ENCODE data around the gene VAMP2. TPM values are rescaled to one million over a fixed set of nuclear protein-coding genes. Genes with fewer than 3 reads are reported as not detected.
A peak's percentile ranks its signal among the peaks of the same experiment; 100 is the strongest.

The VAMP2 gene
- total RNA-seq, 6 experiments from 2014 or later, result 4.4 to 18.6 (median 13.2) TPM

GRCh38 chr17:8189041-8189710, 26.4 kb upstream of the VAMP2 start:
- WGBS (ENCODE audit: insufficient coverage, low coverage, low lambda C conversion rate, missing lambda C conversion rate), result 18% methylated on average over 5 of the region's 67 CpGs
- TF ChIP-seq POLR2A (IDR thresholded peaks at IDR 0.05) (no peak), CTCF (IDR thresholded peaks at IDR 0.05) (no peak)
- no peaks in the 10 kb centered on the region for H3K27me3 ChIP-seq
- no peak for ATAC-seq
- peak; percentile 59 to 72 (median 62) for DNase-seq
- intact Hi-C loops (cut with DNase I), result no loop called here
- peak overlapping the region; percentile 54 to 92 (median 89) for H3K27ac ChIP-seq
- H3K4me1 ChIP-seq, result peaks cover 0 to 20% (median 3%) of the 10 kb centered on the region in 4 donors
- peak overlapping the region; percentile 57 to 86 (median 79) for H3K4me3 ChIP-seq
- H3K36me3 ChIP-seq, result no peaks in the 10 kb centered on the region
- no peaks in the 10 kb centered on the region for H3K9me3 ChIP-seq

DNA sequence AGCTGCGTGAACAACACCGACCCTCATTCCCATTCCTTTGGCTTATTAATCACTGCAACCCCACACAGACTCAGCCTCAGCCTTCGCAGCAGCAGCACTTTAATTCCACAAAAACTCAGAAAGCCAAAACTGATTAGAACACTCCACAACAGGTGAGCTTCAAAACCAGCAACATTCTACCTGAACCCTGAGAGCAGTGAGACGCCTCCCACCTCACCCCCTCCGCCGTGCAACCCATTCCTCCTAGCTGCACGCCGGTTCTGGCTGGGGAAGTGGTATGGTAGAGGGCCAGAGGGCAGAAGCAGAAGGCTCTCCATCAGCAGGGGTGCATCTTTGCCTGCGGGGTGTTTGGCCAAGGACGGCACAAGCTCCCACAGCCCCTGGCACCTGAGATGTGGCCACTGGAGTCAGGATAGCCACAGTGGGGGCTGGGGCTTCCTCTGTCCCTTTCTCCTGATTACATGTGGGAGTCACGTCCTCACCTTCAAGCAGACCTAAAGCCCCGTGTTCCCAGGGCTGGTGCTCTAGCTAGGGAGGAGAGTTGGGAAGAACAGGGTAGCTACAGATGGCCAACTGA, 25.6 kb upstream of the VAMP2 start:
- peak overlapping the region; percentile 39 to 92 (median 54) for H3K27ac ChIP-seq
- WGBS (ENCODE audit: insufficient coverage, low coverage, low lambda C conversion rate, missing lambda C conversion rate), result 39% methylated on average over 10 of the region's 12 CpGs
- no peaks in the 10 kb centered on the region for H3K9me3 ChIP-seq
- intact Hi-C loops (cut with DNase I), result no loop called here
- DNase-seq, result peak in 1 of 3 donors; percentile 64
- peak overlapping the region; percentile 57 to 86 (median 79) for H3K4me3 ChIP-seq
- H3K4me1 ChIP-seq, result peaks cover 0 to 20% (median 3%) of the 10 kb centered on the region in 4 donors
- no peaks in the 10 kb centered on the region for H3K27me3 ChIP-seq
- no peak for TF ChIP-seq CTCF (IDR thresholded peaks at IDR 0.05)
- TF ChIP-seq POLR2A (IDR thresholded peaks at IDR 0.05), result no peak
- no peaks in the 10 kb centered on the region for H3K36me3 ChIP-seq
- no peak for ATAC-seq

GRCh38 chr17:8187517-8188262, 24.9 kb upstream of the VAMP2 start:
- ATAC-seq, result peak; percentile 46 to 64 (median 48)
- intact Hi-C loops (cut with DNase I), result no loop called here
- peak overlapping the region in 2 of 3 donors; percentile 19 to 86 for H3K4me3 ChIP-seq
- no peaks in the 10 kb centered on the region for H3K27me3 ChIP-seq
- peak; percentile 83 to 92 (median 86) for DNase-seq
- no peaks in the 10 kb centered on the region for H3K9me3 ChIP-seq
- H3K4me1 ChIP-seq, result peaks cover 0 to 20% (median 3%) of the 10 kb centered on the region in 4 donors
- peak overlapping the region; percentile 54 to 92 (median 77) for H3K27ac ChIP-seq
- 2% methylated on average over 25 of the region's 25 CpGs for WGBS (ENCODE audit: insufficient coverage, low coverage, low lambda C conversion rate, missing lambda C conversion rate)
- TF ChIP-seq CTCF (IDR thresholded peaks at IDR 0.05) (peak in 1 of 4 donors; percentile 15), POLR2A (IDR thresholded peaks at IDR 0.05) (no peak)
- no peaks in the 10 kb centered on the region for H3K36me3 ChIP-seq

DNA sequence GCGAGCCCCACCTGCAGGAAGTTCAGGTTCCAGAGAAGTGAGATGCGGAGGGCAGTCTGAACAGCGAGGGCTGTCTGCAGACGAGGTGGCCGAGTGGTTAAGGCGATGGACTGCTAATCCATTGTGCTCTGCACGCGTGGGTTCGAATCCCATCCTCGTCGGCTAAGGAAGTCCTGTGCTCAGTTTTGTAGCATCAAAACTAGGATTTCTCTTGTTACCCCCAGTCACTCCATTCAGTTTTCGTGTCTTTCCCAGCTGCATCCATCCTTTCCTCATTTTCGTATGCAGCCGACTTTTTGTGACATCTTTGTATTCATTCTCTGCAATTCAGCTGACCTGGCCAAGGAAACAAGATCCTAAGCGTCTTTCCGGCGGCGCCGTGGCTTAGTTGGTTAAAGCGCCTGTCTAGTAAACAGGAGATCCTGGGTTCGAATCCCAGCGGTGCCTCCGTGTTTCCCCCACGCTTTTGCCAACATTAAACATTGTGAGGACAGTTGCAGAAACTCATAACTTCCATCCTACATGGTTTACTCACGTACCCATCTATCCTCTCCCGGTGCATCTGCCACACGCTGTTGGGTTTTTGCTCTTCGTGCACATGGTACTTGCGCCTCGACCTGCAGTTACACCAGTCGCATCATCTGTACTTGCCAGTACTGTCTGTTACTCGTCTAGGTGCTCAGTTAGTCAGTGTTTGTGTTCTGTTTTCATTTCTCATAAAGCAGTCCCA, 24.2 kb upstream of the VAMP2 start:
- intact Hi-C loops (cut with DNase I), result no loop called here
- H3K4me1 ChIP-seq, result peaks cover 0 to 20% (median 3%) of the 10 kb centered on the region in 4 donors
- TF ChIP-seq POLR2A (IDR thresholded peaks at IDR 0.05) (no peak), CTCF (IDR thresholded peaks at IDR 0.05) (peak in 3 of 4 donors; percentile 18 to 54 (median 46))

More for the DNA sequence above, 24.2 kb upstream of the VAMP2 start:
- Histone ChIP-seq H3K36me3 (no peaks in the 10 kb centered on the region), H3K4me3 (peak overlapping the region; percentile 64 to 72 (median 71)), H3K9me3 (no peaks in the 10 kb centered on the region), H3K27ac (peak overlapping the region; percentile 54 to 92 (median 77)), H3K27me3 (no peaks in the 10 kb centered on the region)
- WGBS (ENCODE audit: insufficient coverage, low coverage, low lambda C conversion rate, missing lambda C conversion rate), result under 1% methylated on average over 28 of the region's 32 CpGs
- peak; percentile 90 to 92 (median 90) for DNase-seq
- ATAC-seq, result peak; percentile 55 to 74 (median 69)
